Right ventricle myocardium superior (tissue), 1 donor: Measurements from ENCODE around the gene PHLDB3. TPM values are rescaled to one million over a fixed set of nuclear protein-coding genes. Genes with fewer than 3 reads are reported as not detected.
A peak's percentile ranks its signal among the peaks of the same experiment; 100 is the strongest.

Source experiments
- ATAC-seq: fragments of 200-7000 bp; cut with Tn5 transposase; one replicate; pipeline ENCODE4 v1.9.1; 2020; ENCODE audit warnings: mild to moderate bottlenecking; ENCODE audit not compliant: poor library complexity
- DNase-seq: peaks from one replicate; pipeline ENCODE4 v3.0.0-alpha.2; 2020
- intact Hi-C: fragments of 100-400 bp; cut with DNase I; formaldehyde crosslinking; loops from one replicate; pipeline ENCODE4 v1.11.2; 2022
- total RNA-seq: library from RNA; stranded (reverse); fragmentation: NEBNext Ultra II Directional; extraction: Animal tissue kit (Norgen Biotek cat#: 25700); gene quantifications from one replicate; pipeline ENCODE4 v1.2.1, GENCODE V29; 2021
- donor health status: DM: no; HTN: yes; CAD: no; lungs with severe emphysema.

Gene PHLDB3
- total RNA-seq, 1 donor from 2014 or later: 6.2 TPM

DNA sequence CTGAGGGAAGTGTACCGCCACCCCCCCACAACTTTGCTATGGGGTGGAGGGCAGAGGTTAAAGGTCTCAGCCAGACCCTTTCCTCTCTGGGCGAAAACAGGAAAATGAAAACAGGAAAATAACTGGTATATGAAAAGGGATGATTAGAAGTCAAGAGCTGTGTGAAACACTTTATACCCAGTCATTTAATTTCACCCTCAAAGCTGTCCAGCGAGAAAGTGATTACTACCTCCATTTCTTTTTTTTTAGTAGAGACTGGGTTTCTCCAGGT, 575 bp upstream of the PHLDB3 start:
- ATAC-seq: no peak
- no peak for DNase-seq
- intact Hi-C loops: no loop called here

DNA sequence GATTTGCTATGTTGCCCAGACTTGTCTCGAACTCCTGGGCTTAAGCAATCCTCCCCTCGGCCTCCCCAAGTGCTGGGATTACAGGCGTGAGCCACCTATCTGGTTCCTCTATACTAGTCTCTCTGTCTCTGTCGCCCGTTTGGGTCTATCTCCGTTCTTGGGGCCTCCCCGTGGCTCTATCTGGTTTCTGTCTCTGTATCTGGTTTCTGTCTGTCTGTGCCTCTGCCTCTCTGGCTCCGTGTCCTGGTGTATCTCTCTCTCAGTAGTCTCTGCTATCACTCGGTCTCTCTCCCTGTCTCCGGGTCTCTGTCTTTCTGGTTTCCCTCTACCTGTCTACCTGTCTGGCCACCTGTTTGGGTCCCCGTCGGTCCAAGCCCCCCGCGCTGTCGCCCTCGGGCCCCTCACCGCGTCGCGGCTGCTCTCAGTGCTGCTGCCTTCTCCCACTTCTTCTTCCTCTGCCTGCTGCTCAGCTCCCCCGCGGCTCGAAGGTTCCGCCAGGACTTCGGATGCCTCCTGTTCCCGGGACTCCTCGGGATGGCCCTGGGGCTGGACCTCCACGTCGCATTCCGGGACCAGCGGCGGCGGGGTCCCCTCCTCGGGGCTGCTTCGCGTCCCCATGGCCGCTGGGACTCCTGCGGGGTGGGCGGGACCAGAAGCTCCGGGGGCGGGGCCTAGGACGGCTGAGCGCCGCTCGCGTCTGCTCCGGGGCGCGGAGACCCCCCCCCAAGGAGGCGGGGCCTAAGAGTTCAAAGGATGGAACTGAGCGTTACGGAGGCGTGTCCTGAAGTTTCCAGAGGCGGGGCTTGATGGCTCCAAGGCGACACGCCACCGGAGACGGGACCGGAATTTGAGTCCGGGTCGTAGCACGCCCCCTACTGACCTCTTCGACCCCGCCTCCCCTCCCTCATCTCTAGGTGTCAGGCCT, 783 bp downstream of the PHLDB3 start:
- DNase-seq (peak; percentile 99), ATAC-seq (peak; percentile 99)
- intact Hi-C loops: loop anchor here (5.0 kb wide), 1 partner anchor 41 kb away; no protein-coding TSS in a partner anchor

DNA sequence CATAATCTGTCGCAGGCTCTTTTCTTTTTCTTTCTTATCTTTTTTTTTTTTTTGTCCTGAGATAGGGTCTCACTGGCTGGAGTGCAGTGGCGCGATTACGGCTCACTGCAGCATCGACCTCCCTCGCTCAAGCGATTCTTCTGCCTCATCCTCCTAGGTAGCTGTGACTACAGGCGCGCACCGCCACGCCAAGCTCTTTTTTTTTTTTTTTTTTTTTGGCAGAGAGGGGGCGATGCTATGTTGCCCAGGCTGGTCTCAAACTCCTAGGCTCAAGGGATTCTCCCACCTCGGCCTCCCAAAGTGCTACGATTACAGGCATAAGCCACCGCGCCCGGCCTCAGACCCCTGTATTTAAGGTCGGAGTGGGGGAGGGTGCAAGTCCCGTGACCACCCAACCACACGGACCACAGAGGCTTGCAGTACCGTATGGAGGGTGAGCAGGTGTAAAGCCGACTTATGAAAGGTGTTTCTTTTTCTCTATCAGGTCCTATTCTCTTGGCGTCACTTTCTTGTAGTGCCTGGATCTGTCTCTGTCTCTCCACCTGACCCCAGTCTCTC, 2.0 kb downstream of the PHLDB3 start:
- DNase-seq (no peak), ATAC-seq (no peak)
- intact Hi-C loops: loop anchor here (5.0 kb wide), 1 partner anchor 40 kb away; no protein-coding TSS in a partner anchor

DNA sequence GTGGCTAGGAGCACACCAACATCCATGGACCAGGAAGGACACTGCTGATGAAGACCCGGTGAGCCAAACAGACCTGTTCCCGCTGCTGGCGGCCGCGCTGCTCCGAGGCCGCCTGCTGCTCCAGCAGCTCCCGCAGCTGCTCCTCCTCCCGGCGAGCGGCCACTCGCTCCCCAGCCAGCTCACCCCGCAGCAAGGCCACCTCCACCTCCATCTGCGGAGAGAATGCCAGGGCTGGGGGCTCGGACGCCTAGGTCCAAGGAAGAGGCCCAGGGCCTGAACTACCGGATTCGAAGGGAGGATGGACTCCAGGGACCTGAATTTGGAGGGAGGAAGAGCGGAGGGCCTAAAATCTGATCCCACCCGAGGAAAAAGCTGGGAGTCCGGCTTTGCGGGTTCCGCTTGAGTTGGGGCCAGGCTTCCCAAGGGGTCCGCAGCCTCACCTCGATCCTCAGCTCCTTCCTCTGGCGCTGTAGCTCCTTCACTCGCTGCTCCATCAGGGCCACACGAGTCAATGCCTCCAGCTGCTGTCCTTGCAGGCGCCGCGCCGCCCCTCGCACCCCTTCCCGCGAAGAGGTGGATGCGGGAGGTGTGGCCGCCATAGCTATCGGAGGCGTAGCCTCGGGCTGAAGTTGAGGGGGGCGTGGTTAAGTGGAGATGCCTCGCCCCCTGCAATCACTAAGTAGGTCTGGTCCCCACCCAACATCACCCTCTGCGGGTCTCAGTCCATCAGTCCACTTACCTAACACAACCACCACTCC, 2.7 kb downstream of the PHLDB3 start:
- intact Hi-C loops: loop anchor here (5.0 kb wide), 1 partner anchor 40 kb away; no protein-coding TSS in a partner anchor
- ATAC-seq (no peak), DNase-seq (no peak)

- DNase-seq (no peak), ATAC-seq (no peak)
- intact Hi-C loops: no loop called here
Measured at GRCh38 chr19:43499042-43499441, 5.5 kb downstream of the PHLDB3 start.

GRCh38 chr19:43498233-43498842, 6.2 kb downstream of the PHLDB3 start:
- ATAC-seq (peak; percentile 77), DNase-seq (no peak)
- intact Hi-C loops: no loop called here

GRCh38 chr19:43496960-43497359, 7.6 kb downstream of the PHLDB3 start:
- no peak for ATAC-seq
- no peak for DNase-seq
- intact Hi-C loops: no loop called here

DNA sequence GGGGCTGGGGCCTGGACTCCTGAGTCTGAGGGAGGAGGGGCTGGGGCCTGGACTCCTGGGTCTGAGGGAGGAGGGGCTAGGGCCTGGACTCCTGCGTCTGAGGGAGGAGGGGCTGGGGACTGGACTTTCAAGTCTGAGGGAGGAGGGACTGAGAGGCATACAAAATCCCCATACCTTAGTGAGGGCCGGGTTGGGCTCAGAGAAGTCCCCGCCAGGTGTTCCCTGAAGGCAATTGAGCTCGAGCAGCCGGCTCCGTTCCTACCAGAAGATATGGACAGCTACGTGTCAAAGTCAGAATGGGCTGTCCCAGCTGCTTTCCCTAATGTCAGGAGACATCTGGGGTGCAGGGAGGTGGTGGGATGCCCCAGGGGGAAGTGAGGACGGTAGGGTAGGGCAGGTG, 9.5 kb downstream of the PHLDB3 start:
- ATAC-seq (no peak), DNase-seq (no peak)
- intact Hi-C loops: no loop called here

- intact Hi-C loops: no loop called here
- DNase-seq: no peak
- no peak for ATAC-seq
Measured at GRCh38 chr19:43490759-43491158, 13.8 kb downstream of the PHLDB3 start.

DNA sequence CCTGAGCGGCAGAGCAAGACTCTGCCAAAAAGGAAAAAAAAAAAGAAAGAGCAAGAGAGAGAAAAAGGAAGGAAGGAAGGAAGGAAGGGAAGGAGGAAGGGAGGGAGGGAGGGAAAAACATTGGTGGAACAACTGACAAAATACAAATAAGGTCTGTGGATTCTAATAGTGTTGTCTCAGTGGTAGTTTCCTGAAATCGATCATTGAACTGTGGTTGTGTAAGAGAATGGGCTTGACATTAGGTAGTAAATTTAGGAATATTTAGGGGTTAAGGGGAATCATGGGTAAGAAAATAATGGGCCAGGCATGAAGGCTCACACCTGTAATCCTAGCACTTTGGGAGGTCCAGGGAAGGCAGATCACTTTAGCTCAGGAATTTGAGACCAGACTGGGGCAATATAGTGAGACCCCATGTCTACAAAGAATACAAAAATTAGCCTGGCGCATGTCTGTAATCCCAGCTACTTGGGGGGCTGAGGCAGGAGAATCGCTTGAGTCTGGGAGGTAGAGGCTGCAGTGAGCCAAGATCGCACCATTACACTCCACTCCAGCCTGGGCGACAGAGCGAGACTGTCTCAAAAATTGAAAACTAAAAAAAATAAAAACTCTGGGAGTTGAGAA, 14.5 kb downstream of the PHLDB3 start:
- intact Hi-C loops: no loop called here
- DNase-seq: no peak
- no peak for ATAC-seq

DNA sequence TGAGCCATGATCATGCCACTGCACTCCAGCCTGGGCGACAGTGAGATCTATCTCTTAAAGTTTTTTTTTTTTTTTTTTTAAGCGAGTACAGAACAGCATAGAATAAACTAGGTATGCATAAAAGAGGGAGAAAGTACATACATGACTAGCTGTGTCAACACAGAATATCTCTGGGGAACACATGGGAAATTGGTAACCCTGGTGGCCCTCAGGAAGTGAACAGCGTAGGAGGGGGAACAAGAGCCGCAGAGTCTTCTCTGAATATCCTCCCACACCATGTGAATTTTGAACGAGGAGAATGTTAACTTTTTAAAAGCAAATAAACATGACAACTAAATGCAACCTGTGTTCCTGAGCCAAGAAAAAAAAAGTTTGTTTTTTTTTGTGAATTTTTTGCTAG, 15.2 kb downstream of the PHLDB3 start:
- intact Hi-C loops: no loop called here
- DNase-seq (no peak), ATAC-seq (no peak)

DNA sequence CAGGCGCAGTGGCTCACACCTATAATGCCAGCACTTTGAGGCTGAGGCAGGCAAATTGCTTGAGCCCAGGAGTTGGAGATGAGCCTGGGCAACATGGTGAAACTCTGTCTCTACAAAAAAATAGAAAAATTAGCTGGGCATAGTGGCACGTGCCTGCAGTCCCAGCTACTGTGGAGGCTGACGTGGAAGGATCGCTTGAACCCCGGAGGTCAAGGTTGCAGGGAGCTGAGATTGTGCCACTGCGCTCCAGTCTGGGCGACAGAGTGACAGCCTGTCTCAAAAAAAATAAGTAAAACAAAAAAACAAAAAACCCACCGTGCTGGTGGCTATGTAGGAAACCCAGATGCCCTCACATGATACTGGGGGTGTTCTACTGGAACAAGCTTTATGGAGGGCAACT, 16.4 kb downstream of the PHLDB3 start:
- DNase-seq: no peak
- ATAC-seq: no peak
- intact Hi-C loops: no loop called here

GRCh38 chr19:43486412-43486811, 18.1 kb downstream of the PHLDB3 start:
- intact Hi-C loops: no loop called here
- no peak for ATAC-seq
- no peak for DNase-seq

DNA sequence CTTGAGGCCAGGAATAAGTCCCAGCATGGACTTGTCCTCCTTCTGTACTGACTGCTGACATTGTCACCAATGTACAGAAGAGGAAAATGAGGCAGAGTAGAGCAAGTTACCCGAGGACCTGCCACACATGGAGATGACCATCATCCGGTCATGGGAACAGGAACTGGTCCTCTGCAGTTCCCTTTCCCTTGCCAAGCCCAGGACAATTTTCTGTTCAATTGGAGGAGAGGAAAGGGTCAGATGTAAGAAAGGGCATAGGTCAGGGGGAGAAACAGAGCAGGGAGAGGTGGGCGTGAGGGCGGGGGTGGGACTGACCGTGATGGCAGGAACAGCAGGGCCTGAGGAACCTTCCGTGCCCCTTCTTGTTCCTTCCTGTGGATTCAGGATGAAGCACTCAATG, 18.6 kb downstream of the PHLDB3 start:
- intact Hi-C loops: no loop called here
- no peak for DNase-seq
- ATAC-seq: no peak

DNA sequence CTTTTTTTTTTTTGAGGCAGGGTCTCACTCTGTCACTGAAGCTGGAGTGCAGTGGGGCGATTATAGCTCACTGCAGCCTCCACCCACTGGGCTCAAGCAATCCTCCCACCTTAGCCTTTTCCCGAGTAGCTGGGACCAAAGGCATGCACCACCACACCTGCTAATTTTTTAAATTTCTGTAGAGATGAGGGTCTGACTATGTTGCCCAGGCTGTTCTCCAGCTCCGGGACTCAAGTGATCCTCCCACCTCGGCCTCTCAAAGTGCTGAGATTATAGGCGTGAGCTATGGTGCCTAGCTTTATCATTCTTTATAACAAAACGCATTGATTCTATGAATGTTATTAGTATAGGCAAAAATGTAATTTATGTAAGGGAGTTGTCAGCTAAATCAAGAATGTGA, 21.3 kb downstream of the PHLDB3 start:
- intact Hi-C loops: no loop called here
- no peak for ATAC-seq
- no peak for DNase-seq

GRCh38 chr19:43482193-43482592, 22.4 kb downstream of the PHLDB3 start:
- intact Hi-C loops: no loop called here
- DNase-seq (no peak), ATAC-seq (no peak)

DNA sequence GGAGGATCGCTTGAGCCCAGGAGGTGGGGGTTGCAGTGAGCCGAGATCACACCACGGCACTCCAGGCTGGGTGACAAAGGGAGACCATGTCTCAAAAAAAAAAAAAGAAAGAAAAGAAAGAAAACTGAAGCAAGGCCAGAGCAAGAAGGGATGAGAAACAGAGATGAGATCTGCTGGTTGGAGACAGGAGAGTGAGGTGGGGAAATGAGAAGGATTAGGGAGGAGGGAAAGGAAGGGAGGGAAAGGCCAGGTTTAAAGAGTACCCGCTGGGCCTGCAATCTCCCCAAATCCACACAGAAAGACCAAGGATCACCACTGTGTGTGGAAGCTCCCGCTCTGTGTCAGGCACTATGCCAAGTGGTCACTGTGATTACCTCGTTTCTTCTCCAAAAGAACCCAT, 22.8 kb downstream of the PHLDB3 start:
- DNase-seq: no peak
- intact Hi-C loops: no loop called here
- no peak for ATAC-seq

- no peak for ATAC-seq
- intact Hi-C loops: no loop called here
- DNase-seq: no peak
Measured at GRCh38 chr19:43480574-43480973, 24.0 kb downstream of the PHLDB3 start.

DNA sequence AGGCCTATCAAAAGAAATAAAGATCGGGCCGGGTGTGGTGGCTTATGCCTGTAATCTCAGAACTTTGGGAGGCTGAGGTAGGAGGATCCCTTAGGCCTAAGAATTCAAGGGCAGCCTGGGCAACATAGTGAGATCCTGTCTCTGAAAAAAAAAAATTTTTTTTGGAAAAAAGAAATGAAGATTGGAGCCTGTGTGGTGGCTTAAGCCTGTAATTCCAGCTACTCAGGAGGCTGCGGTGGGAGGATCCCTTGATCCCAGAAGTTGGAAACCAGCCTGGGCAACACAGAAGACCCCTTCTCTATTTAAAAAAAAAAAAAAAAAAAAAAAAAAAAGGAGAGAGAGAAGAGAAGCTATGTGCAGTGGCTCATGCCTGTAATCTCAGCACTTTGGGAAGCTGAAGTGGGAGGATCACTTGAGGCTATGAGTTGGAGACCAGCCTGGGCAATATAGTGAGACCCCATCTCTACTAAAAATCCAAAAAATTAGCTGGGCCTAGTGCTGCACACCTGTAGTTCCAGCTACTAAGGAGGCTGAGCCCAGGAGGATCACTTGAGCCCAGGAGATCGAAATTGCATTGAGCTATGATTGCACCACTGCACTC, 24.5 kb downstream of the PHLDB3 start:
- DNase-seq: no peak
- ATAC-seq: no peak
- intact Hi-C loops: no loop called here
